NK-92 treated with Interleukin-12 subunit alpha and Interleukin-12 subunit beta, amount 100 ng/mL, for 24 hours (cell line): ENCODE results near the gene AGPS.

Source experiments
- DNase-seq: peaks from one replicate; lab custom pipeline; 2025; lab: John Stamatoyannopoulos, UW

Gene AGPS

DNA sequence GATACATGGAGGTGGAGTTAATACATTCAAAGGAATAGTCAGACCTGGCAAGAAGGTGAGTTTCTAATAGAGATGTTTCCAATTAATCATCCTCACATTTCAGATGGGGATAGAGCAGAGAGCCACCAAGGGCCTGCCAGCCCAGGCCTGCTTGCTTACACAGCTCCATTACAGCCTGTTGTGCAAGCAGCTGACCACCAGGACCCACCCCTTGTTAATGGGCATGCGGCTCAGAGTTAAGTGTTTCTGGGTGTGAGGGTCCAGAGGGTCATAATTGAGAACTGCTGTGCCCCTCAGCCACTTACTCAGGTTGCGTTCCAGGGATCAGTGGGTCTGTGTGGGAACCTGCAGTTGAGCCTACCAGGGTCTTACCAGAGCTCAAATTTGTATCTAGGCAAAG lies 199.8 kb downstream of the AGPS start:
- no peak for DNase-seq

DNA sequence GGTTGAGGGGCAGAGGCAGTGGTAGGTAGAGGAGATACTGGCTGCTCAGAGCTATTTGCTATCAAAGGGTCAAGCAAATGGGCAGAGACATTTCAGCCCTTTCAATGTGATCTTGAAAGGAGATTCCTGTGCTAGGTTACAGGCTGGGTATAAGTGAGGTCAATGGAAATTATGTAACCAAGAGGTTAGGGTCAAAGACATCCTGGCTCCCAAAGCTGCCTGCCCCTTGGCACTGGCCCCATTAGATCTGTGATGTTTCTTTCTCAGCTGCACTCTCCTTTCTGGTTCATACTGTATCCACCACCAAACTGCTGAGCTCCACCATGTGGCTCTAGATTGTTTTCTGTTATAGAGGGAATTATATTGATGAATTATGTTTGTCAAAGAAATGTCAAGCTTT lies 200.4 kb downstream of the AGPS start:
- no peak for DNase-seq

- no peak for DNase-seq
These were observed 200.8 kb downstream of the AGPS start for GRCh38 chr2:177593402-177593801.
